HEK293 (cell line): ENCODE data around the gene KRTAP10-7.

ENCODE experiments used
- CTCF ChIA-PET: fragments of 350-600 bp; formaldehyde crosslinking; extraction: SDS; loops from one replicate; lab custom pipeline; 2021; ENCODE audit warnings: antibody characterized with exemption; lab: Yijun Ruan, JAX
- POLR2A ChIA-PET: fragments of 300-600 bp; formaldehyde crosslinking; extraction: SDS; loops from one replicate; lab custom pipeline; 2020; ENCODE audit warnings: antibody characterized with exemption, inconsistent platforms; lab: Yijun Ruan, JAX
- H3K27ac ChIP-seq: fragments of 200-500 bp; sonication (Bioruptor generic); 2 replicates; pipeline ENCODE4 v1.5.1; 2014; ENCODE audit warnings: low read depth, low read length, control low read depth, inconsistent platforms; ENCODE audit errors: extremely low read depth
- H3K36me3 ChIP-seq, 2 experiments: fragments of 200-500 bp in 1 of 2; sonication (Bioruptor generic) in 1 of 2; 1 replicate in 1 of 2; 2 replicates in 1 of 2; pipeline ENCODE4 v1.5.1; 2014 to 2017; ENCODE audit warnings: inconsistent platforms in 2 of 2, low read length in 2 of 2; ENCODE audit not compliant: control insufficient read depth in 2 of 2, insufficient read depth in 1 of 2
- H3K4me1 ChIP-seq: fragments of 200-500 bp; sonication (Bioruptor generic); 2 replicates; pipeline ENCODE4 v1.5.1; 2014; ENCODE audit warnings: mild to moderate bottlenecking, low read length, inconsistent platforms; ENCODE audit not compliant: control insufficient read depth, insufficient read depth
- H3K4me3 ChIP-seq: 2 replicates; pipeline ENCODE4 v1.5.1; 2011; ENCODE audit warnings: low read depth, mild to moderate bottlenecking, control low read depth, low read length, moderate library complexity
- H3K9me3 ChIP-seq: fragments of 200-500 bp; sonication (Bioruptor generic); 2 replicates; pipeline ENCODE4 v1.5.1; 2014; ENCODE audit warnings: low read depth, low read length, inconsistent platforms; ENCODE audit not compliant: control insufficient read depth, insufficient read depth
- EGR2 ChIP-seq: fragments of 450-650 bp; formaldehyde crosslinking; IDR thresholded peaks from 2 replicates; pipeline ENCODE4 v1.5.1; 2016; ENCODE audit warnings: low read depth, missing biosample characterization, missing genetic modification characterization
- ELK4 ChIP-seq: IDR thresholded peaks from 2 replicates; pipeline ENCODE4 v1.6.1; 2011; ENCODE audit warnings: mild to moderate bottlenecking, low read depth, low read length, borderline replicate concordance
- GFI1B ChIP-seq: fragments of 450-650 bp; formaldehyde crosslinking; IDR thresholded peaks from 2 replicates; pipeline ENCODE4 v1.5.1; 2016; ENCODE audit warnings: missing biosample characterization, missing genetic modification characterization
- HOXC10 ChIP-seq: sonication (generic); formaldehyde crosslinking; IDR thresholded peaks from 2 replicates; pipeline ENCODE4 v1.8.1; 2023; ENCODE audit warnings: mild to moderate bottlenecking, missing genetic modification reagents
- KLF16 ChIP-seq: fragments of 450-650 bp; formaldehyde crosslinking; IDR thresholded peaks from 2 replicates; pipeline ENCODE4 v1.5.1; 2017; ENCODE audit warnings: missing biosample characterization, missing genetic modification characterization
- KLF8 ChIP-seq: fragments of 450-650 bp; formaldehyde crosslinking; IDR thresholded peaks from 2 replicates; pipeline ENCODE4 v1.5.1; 2016; ENCODE audit warnings: missing biosample characterization, missing genetic modification characterization
- KLF9 ChIP-seq: fragments of 450-650 bp; formaldehyde crosslinking; IDR thresholded peaks from 2 replicates; pipeline ENCODE4 v1.5.1; 2016; ENCODE audit warnings: missing biosample characterization, missing genetic modification characterization, low read depth
- OSR2 ChIP-seq: fragments of 450-650 bp; formaldehyde crosslinking; IDR thresholded peaks from 2 replicates; pipeline ENCODE4 v1.5.1; 2016; ENCODE audit warnings: missing biosample characterization, missing genetic modification characterization
- PRDM10 ChIP-seq: fragments of 450-650 bp; formaldehyde crosslinking; IDR thresholded peaks from 2 replicates; pipeline ENCODE4 v1.5.1; 2016; ENCODE audit warnings: missing biosample characterization, missing genetic modification characterization
- ZNF121 ChIP-seq: fragments of 450-650 bp; formaldehyde crosslinking; IDR thresholded peaks from 2 replicates; pipeline ENCODE4 v1.5.1; 2016; ENCODE audit warnings: missing biosample characterization, missing genetic modification characterization
- ZNF223 ChIP-seq: fragments of 450-650 bp; formaldehyde crosslinking; IDR thresholded peaks from 2 replicates; pipeline ENCODE4 v1.5.1; 2016; ENCODE audit warnings: missing biosample characterization, missing genetic modification characterization
- ZNF266 ChIP-seq: fragments of 450-650 bp; formaldehyde crosslinking; IDR thresholded peaks from 2 replicates; pipeline ENCODE4 v1.5.1; 2016; ENCODE audit warnings: missing biosample characterization, missing genetic modification characterization, low read depth
- ZNF274 ChIP-seq, 2 experiments: fragments of 200-500 bp in 1 of 2; fragments of 450-650 bp in 1 of 2; sonication (Bioruptor generic) in 1 of 2; formaldehyde crosslinking in 1 of 2; IDR thresholded peaks; 2 replicates each; pipeline versions ENCODE4 v1.5.1 to v1.6.1; 2014 to 2016; ENCODE audit warnings: borderline replicate concordance in 1 of 2, inconsistent platforms in 1 of 2, low read length in 1 of 2, missing biosample characterization in 1 of 2, missing genetic modification characterization in 1 of 2
- ZNF404 ChIP-seq: fragments of 450-650 bp; formaldehyde crosslinking; IDR thresholded peaks from 2 replicates; pipeline ENCODE4 v1.5.1; 2017; ENCODE audit warnings: missing biosample characterization, missing genetic modification characterization
- ZNF48 ChIP-seq: fragments of 450-650 bp; formaldehyde crosslinking; IDR thresholded peaks from 2 replicates; pipeline ENCODE4 v1.5.1; 2016; ENCODE audit warnings: missing biosample characterization, missing genetic modification characterization
- ZNF560 ChIP-seq: fragments of 450-650 bp; formaldehyde crosslinking; IDR thresholded peaks from 2 replicates; pipeline ENCODE4 v1.5.1; 2017; ENCODE audit warnings: missing biosample characterization, missing genetic modification characterization, borderline replicate concordance
- ZNF596 ChIP-seq: fragments of 450-650 bp; IDR thresholded peaks from 2 replicates; pipeline ENCODE4 v1.5.0; 2018; ENCODE audit warnings: missing biosample characterization, mild to moderate bottlenecking, missing genetic modification characterization, moderate library complexity
- ZNF623 ChIP-seq: fragments of 450-650 bp; formaldehyde crosslinking; IDR thresholded peaks from 2 replicates; pipeline ENCODE4 v1.5.1; 2016; ENCODE audit warnings: missing biosample characterization, missing genetic modification characterization
- ZNF629 ChIP-seq: fragments of 450-650 bp; formaldehyde crosslinking; IDR thresholded peaks from 2 replicates; pipeline ENCODE4 v1.5.1; 2017; ENCODE audit warnings: missing biosample characterization, missing genetic modification characterization
- ZNF792 ChIP-seq: fragments of 450-650 bp; formaldehyde crosslinking; IDR thresholded peaks from 2 replicates; pipeline ENCODE4 v1.5.1; 2016; ENCODE audit warnings: missing biosample characterization, missing genetic modification characterization
- ZNF830 ChIP-seq: fragments of 450-650 bp; IDR thresholded peaks from 2 replicates; pipeline ENCODE4 v1.5.0; 2018; ENCODE audit warnings: missing biosample characterization, missing genetic modification characterization, low read depth, mild to moderate bottlenecking, moderate library complexity
- ZSCAN23 ChIP-seq: fragments of 450-650 bp; formaldehyde crosslinking; IDR thresholded peaks from 2 replicates; pipeline ENCODE4 v1.5.1; 2016; ENCODE audit warnings: missing biosample characterization, missing genetic modification characterization

KRTAP10-7 gene

GRCh38 chr21:44612669-44613229 lies 12.4 kb downstream of the KRTAP10-7 start:
- Histone ChIP-seq H3K36me3 (no peaks in the 10 kb centered on the region), H3K27ac (no peak overlapping the region), H3K4me1 (no peaks in the 10 kb centered on the region), H3K9me3 (no peaks in the 10 kb centered on the region), H3K4me3 (no peak overlapping the region)
- CTCF ChIA-PET, result no interaction called here
- TF ChIP-seq ZNF629 (tag by site-specific recombination), result no peak
- no peak for TF ChIP-seq ZNF48 (tag by site-specific recombination)
- TF ChIP-seq ZNF121 (tag by site-specific recombination), result no peak
- TF ChIP-seq PRDM10 (tag by site-specific recombination), result no peak
- no peak for TF ChIP-seq ZNF274 (IDR thresholded peaks at IDR 0.05; ENCODE audit: low read length)
- TF ChIP-seq ZNF274 (tag by site-specific recombination; IDR thresholded peaks at IDR 0.05; ENCODE audit: borderline replicate concordance), result no peak
- TF ChIP-seq KLF8 (tag by site-specific recombination), result no peak
- TF ChIP-seq KLF16 (tag by site-specific recombination), result no peak
- TF ChIP-seq ZNF792 (tag by site-specific recombination), result no peak
- POLR2A ChIA-PET, result no interaction called here

GRCh38 chr21:44613386-44614155 lies 13.2 kb downstream of the KRTAP10-7 start:
- CTCF ChIA-PET, result no interaction called here
- no peaks in the 10 kb centered on the region for H3K4me1 ChIP-seq

GRCh38 chr21:44614161-44614631 lies 13.8 kb downstream of the KRTAP10-7 start:
- H3K4me1 ChIP-seq, result no peaks in the 10 kb centered on the region
- H3K36me3 ChIP-seq, result no peaks in the 10 kb centered on the region
- CTCF ChIA-PET, result no interaction called here
- no peak overlapping the region for H3K27ac ChIP-seq
- TF ChIP-seq HOXC10 (no peak), ZNF596 (tag by site-specific recombination) (no peak), EGR2 (tag by site-specific recombination) (no peak), ZNF404 (no peak), PRDM10 (tag by site-specific recombination) (no peak), KLF9 (tag by site-specific recombination) (no peak), ELK4 (no peak), ZNF560 (tag by site-specific recombination) (no peak), GFI1B (tag by site-specific recombination) (no peak), ZNF266 (tag by site-specific recombination) (no peak)
- H3K9me3 ChIP-seq, result no peaks in the 10 kb centered on the region
- H3K4me3 ChIP-seq, result no peak overlapping the region
- POLR2A ChIA-PET, result no interaction called here

More at GRCh38 chr21:44613386-44614155, 13.2 kb downstream of the KRTAP10-7 start:
- H3K9me3 ChIP-seq, result no peaks in the 10 kb centered on the region
- no peak overlapping the region for H3K4me3 ChIP-seq
- TF ChIP-seq ZNF623 (tag by site-specific recombination) (no peak), ZNF223 (tag by site-specific recombination) (no peak), ZNF830 (no peak), OSR2 (tag by site-specific recombination) (no peak), ZSCAN23 (tag by site-specific recombination) (no peak)
- H3K36me3 ChIP-seq, result no peaks in the 10 kb centered on the region
- POLR2A ChIA-PET, result no interaction called here
- no peak overlapping the region for H3K27ac ChIP-seq
